K562 (cell line): ENCODE results near the gene POU3F3. TPM values are rescaled to one million over a fixed set of nuclear protein-coding genes. Genes with fewer than 3 reads are reported as not detected.

Source experiments
- ATAC-seq: fragments of 200-7000 bp; cut with Tn5 transposase; 3 replicates; pipeline ENCODE4 v1.9.1; 2020; ENCODE audit warnings: moderate library complexity
- BruUV-seq: library from RNA; stranded (reverse); fragments of 400-500 nt; replicated peaks from 2 replicates; lab custom pipeline; 2021; lab: Mats Ljungman, UMichigan
- CTCF ChIA-PET: fragments of 300-600 bp; formaldehyde crosslinking; extraction: SDS; loops from one replicate; lab custom pipeline; 2021; ENCODE audit warnings: low intra/inter-chr PET ratio; lab: Yijun Ruan, JAX
- POLR2A ChIA-PET: fragments of 300-600, 350-650 bp; sonication (Branson Sonifier 250); formaldehyde crosslinking; extraction: SDS; loops from one replicate; lab custom pipeline; 2021; ENCODE audit warnings: antibody characterized with exemption, inconsistent platforms; lab: Yijun Ruan, JAX
- DNase-seq, 4 experiments: peaks; one replicate each; pipeline versions ENCODE4 v3.0.0 to v3.0.0-alpha.2; 2011 to 2018; ENCODE audit warnings: low spot score in 3 of 4, mixed read lengths in 3 of 4; ENCODE audit errors: extremely low read depth in 1 of 4
- FAIRE-seq: peaks from 2 replicates; lab custom pipeline; 2011; peaks lifted over from hg19 to GRCh38; lab: Jason Lieb, UNC
- H2AFZ ChIP-seq: 2 replicates; pipeline ENCODE4 v1.6.0; 2011; ENCODE audit warnings: low read depth, low read length, control low read depth, inconsistent platforms
- H3K27ac ChIP-seq: fragments of 200-600 bp; 3 replicates; pipeline ENCODE4 v1.8.0; 2011; ENCODE audit warnings: low read depth, mild to moderate bottlenecking, control low read depth, inconsistent platforms, low read length, moderate library complexity, mixed read lengths; ENCODE audit errors: extremely low read depth
- H3K27me3 ChIP-seq, 2 experiments: fragments of 300-600 bp in 1 of 2; 2 replicates in 1 of 2; 3 replicates in 1 of 2; pipeline versions ENCODE4 v1.6.0 to v1.8.0; 2011; ENCODE audit warnings: inconsistent platforms in 2 of 2, low read length in 2 of 2, mild to moderate bottlenecking in 1 of 2, mixed read lengths in 1 of 2, moderate library complexity in 1 of 2; ENCODE audit not compliant: control insufficient read depth in 2 of 2, insufficient read depth in 2 of 2
- H3K36me3 ChIP-seq: fragments of 300-600 bp; 3 replicates; pipeline ENCODE4 v1.8.0; 2011; ENCODE audit warnings: mild to moderate bottlenecking, low read length, inconsistent platforms; ENCODE audit not compliant: control insufficient read depth, insufficient read depth
- H3K4me1 ChIP-seq, 2 experiments: fragments of 200-600 bp in 1 of 2; replicated peaks in 1 of 2; 2 replicates in 1 of 2; 3 replicates in 1 of 2; pipeline versions ENCODE4 v1.5.1 to v1.8.0; 2011; ENCODE audit warnings: inconsistent platforms in 2 of 2, low read length in 2 of 2, mild to moderate bottlenecking in 1 of 2, mixed read lengths in 1 of 2, moderate library complexity in 1 of 2; ENCODE audit not compliant: control insufficient read depth in 2 of 2, insufficient read depth in 2 of 2
- H3K4me2 ChIP-seq: 2 replicates; pipeline ENCODE4 v1.6.1; 2011; ENCODE audit warnings: low read length, control low read depth, inconsistent platforms, mixed read lengths; ENCODE audit not compliant: insufficient read depth
- H3K4me3 ChIP-seq: fragments of 200-600 bp; sonication (generic), shearing (Covaris generic); 2 replicates; pipeline ENCODE4 v1.5.1; 2016; ENCODE audit warnings: control low read depth, inconsistent platforms
- H3K79me2 ChIP-seq: fragments of 200-600 bp; 3 replicates; pipeline ENCODE4 v1.8.0; 2011; ENCODE audit warnings: low read length, inconsistent platforms; ENCODE audit not compliant: control insufficient read depth, insufficient read depth
- H3K9ac ChIP-seq, 2 experiments: 2 replicates each; pipeline versions ENCODE4 v1.6.0 to v1.6.1; 2011; ENCODE audit warnings: low read depth in 2 of 2, low read length in 2 of 2, control low read depth in 1 of 2, inconsistent platforms in 1 of 2, mild to moderate bottlenecking in 1 of 2, mixed read lengths in 1 of 2; ENCODE audit not compliant: insufficient read depth in 1 of 2
- H3K9me1 ChIP-seq: one replicate; pipeline ENCODE4 v1.6.0; 2011; ENCODE audit warnings: inconsistent platforms, mild to moderate bottlenecking, low read length, moderate library complexity; ENCODE audit not compliant: control insufficient read depth, insufficient read depth
- H3K9me3 ChIP-seq: replicated peaks from 2 replicates; pipeline ENCODE4 v1.5.1; 2011; ENCODE audit warnings: low read depth, low read length, inconsistent platforms; ENCODE audit not compliant: control insufficient read depth, insufficient read depth
- H4K20me1 ChIP-seq: replicated peaks from 2 replicates; pipeline ENCODE4 v1.6.1; 2011; ENCODE audit warnings: low read length, inconsistent platforms, mixed read lengths; ENCODE audit not compliant: control insufficient read depth, insufficient read depth
- CHD4 ChIP-seq: fragments of 200-600 bp; sonication (generic); IDR thresholded peaks from 3 replicates; pipeline ENCODE4 v1.6.1; 2012; ENCODE audit warnings: low read depth, mild to moderate bottlenecking, mixed read lengths, low read length, inconsistent platforms; ENCODE audit not compliant: insufficient read depth, insufficient replicate concordance, poor library complexity, severe bottlenecking
- COPS2 ChIP-seq: fragments of 450-650 bp; conservative IDR thresholded peaks from 2 replicates; pipeline ENCODE4 v1.6.1; 2016; ENCODE audit warnings: mild to moderate bottlenecking, moderate library complexity
- GATAD2A ChIP-seq: fragments of 450-650 bp; IDR thresholded peaks from 2 replicates; pipeline ENCODE4 v1.6.1; 2017
- KAT2B ChIP-seq: IDR thresholded peaks from one replicate; pipeline ENCODE4 v1.6.1; 2012; ENCODE audit warnings: low read depth, mild to moderate bottlenecking, control low read depth, inconsistent platforms, low read length, moderate library complexity
- KLF10 ChIP-seq: fragments of 250-450 bp; sonication (Bioruptor Pico); IDR thresholded peaks from 2 replicates; pipeline ENCODE4 v1.6.1; 2021; ENCODE audit warnings: matching md5 sums
- NR1H2 ChIP-seq: sonication (generic); formaldehyde crosslinking; IDR thresholded peaks from 2 replicates; pipeline ENCODE4 v1.4.0; 2020; ENCODE audit warnings: mild to moderate bottlenecking, missing genetic modification reagents
- PCBP1 ChIP-seq: fragments of 200-400 bp; formaldehyde crosslinking; IDR thresholded peaks from 2 replicates; pipeline ENCODE4 v1.6.1; 2018; ENCODE audit warnings: mild to moderate bottlenecking, low read depth, low read length; ENCODE audit not compliant: poor library complexity, severe bottlenecking
- POLR2G ChIP-seq: fragments of 200-400 bp; formaldehyde crosslinking; IDR thresholded peaks from 2 replicates; pipeline ENCODE4 v1.6.1; 2017; ENCODE audit warnings: low read depth, mild to moderate bottlenecking, antibody characterized with exemption, low read length, moderate library complexity
- PTTG1 ChIP-seq: fragments of 450-650 bp; IDR thresholded peaks from 2 replicates; pipeline ENCODE4 v1.6.1; 2016; ENCODE audit warnings: low read depth, mild to moderate bottlenecking, missing genetic modification characterization, missing compliant biosample characterization
- RBM17 ChIP-seq: fragments of 200-400 bp; formaldehyde crosslinking; IDR thresholded peaks from 2 replicates; pipeline ENCODE4 v1.6.1; 2017; ENCODE audit warnings: low read depth, mild to moderate bottlenecking, low read length, borderline replicate concordance
- SREBF1 ChIP-seq: fragments of 150-350 bp; IDR thresholded peaks from 2 replicates; pipeline ENCODE4 v1.6.1; 2014; ENCODE audit warnings: antibody characterized with exemption, low read depth, low read length, borderline replicate concordance
- TEAD2 ChIP-seq: fragments of 450-650 bp; IDR thresholded peaks from 2 replicates; pipeline ENCODE4 v1.6.1; 2016; ENCODE audit warnings: missing genetic modification characterization, control low read depth, missing compliant biosample characterization
- ZBED1 ChIP-seq: IDR thresholded peaks from 2 replicates; pipeline ENCODE4 v1.6.1; 2014
- ZFP36 ChIP-seq: fragments of 150-350 bp; IDR thresholded peaks from 2 replicates; pipeline ENCODE4 v1.6.1; 2018; ENCODE audit warnings: low read length, low read depth; ENCODE audit not compliant: partially characterized antibody
- ZNF586 ChIP-seq: fragments of 450-650 bp; formaldehyde crosslinking; conservative IDR thresholded peaks from 2 replicates; pipeline ENCODE4 v1.4.0; 2020; ENCODE audit warnings: mild to moderate bottlenecking, moderate library complexity
- WGBS: fragments of 100-300 bp; shearing (Covaris generic); methylation state at CpG from one replicate; pipeline ENCODE4 v1.1.6; 2016; ENCODE audit warnings: low coverage, mixed read lengths; ENCODE audit not compliant: insufficient coverage; ENCODE audit errors: missing lambda C conversion rate; 5-methylcytosine and 5-hydroxymethylcytosine counted together
- in situ Hi-C: fragments of 300-500 bp; cut with MboI; formaldehyde crosslinking; loops from 4 replicates; pipeline ENCODE4 v1.15.0; 2018; ENCODE audit warnings: inconsistent platforms, mixed read lengths
- intact Hi-C: fragments of 100-400 bp; cut with micrococcal nuclease; formaldehyde crosslinking; loops from 2 replicates; pipeline ENCODE4 v1.14.2; 2022
- polyA plus RNA-seq, 8 experiments: library from polyadenylated mRNA; depleted of rRNA in 4 of 8; stranded (reverse) in 5 of 8; unstranded in 3 of 8; fragments of >200 nt; fragmentation: Nextera tagmentation in 2 of 8; fragmentation: Illumina TruSeq in 1 of 8; extraction: Ambion mirVana in 2 of 8; extraction: Trizol in 1 of 8; gene quantifications; 2 replicates each; pipeline versions ENCODE4 v1.2.1 to v1.2.3, GENCODE V29; 2011 to 2014; ENCODE audit warnings: inconsistent platforms in 1 of 8, missing spikeins in 1 of 8
- total RNA-seq, 7 experiments: library from RNA; depleted of rRNA in 6 of 7; stranded (reverse); fragments of >200 nt in 6 of 7; fragmentation: Illumina TruSeq in 2 of 7; extraction: Trizol in 2 of 7; gene quantifications; 2 replicates each; pipeline versions ENCODE4 v1.2.1 to v1.2.3, GENCODE V29; 2011 to 2021; ENCODE audit warnings: low replicate concordance in 1 of 7
- TF ChIP-seq, protein P1 (sequence below): conservative IDR thresholded peaks from 2 replicates; pipeline ENCODE4 v1.6.1; 2011; ENCODE audit warnings: low read depth, mild to moderate bottlenecking, low read length; ENCODE audit not compliant: control insufficient read depth
- TF ChIP-seq, protein P2 (sequence below): IDR thresholded peaks from 3 replicates; pipeline ENCODE4 v1.6.1; 2011; ENCODE audit warnings: borderline replicate concordance, mild to moderate bottlenecking, moderate library complexity; ENCODE audit not compliant: insufficient read length; ENCODE audit errors: extremely low read depth

The POU3F3 gene
- total and polyA plus RNA-seq, 9 of the 15 experiments (the other 6 are each of a cell fraction or from before 2014, with no cell fraction given): not detected

DNA sequence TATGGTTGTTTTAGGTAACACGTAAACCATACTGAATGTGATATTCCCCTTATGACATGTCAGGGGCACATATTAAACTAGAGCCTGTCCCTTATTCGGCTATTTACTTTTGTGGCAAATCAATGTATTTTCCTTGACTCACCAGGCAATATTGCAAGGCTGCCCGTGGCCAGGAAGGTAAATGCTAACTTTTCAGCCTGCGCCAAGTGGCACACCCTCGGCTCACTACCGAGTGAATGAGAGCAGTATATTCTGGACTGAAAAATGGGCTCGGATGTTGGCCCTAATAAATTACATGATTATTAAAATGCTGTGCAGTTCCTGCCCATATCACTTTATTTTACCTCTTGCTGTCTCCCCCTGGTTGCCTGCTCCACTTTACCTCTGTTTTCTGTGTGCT lies 46.7 kb downstream of the POU3F3 start (continued):
- no peak for TF ChIP-seq PCBP1
- no peak for TF ChIP-seq GATAD2A

DNA sequence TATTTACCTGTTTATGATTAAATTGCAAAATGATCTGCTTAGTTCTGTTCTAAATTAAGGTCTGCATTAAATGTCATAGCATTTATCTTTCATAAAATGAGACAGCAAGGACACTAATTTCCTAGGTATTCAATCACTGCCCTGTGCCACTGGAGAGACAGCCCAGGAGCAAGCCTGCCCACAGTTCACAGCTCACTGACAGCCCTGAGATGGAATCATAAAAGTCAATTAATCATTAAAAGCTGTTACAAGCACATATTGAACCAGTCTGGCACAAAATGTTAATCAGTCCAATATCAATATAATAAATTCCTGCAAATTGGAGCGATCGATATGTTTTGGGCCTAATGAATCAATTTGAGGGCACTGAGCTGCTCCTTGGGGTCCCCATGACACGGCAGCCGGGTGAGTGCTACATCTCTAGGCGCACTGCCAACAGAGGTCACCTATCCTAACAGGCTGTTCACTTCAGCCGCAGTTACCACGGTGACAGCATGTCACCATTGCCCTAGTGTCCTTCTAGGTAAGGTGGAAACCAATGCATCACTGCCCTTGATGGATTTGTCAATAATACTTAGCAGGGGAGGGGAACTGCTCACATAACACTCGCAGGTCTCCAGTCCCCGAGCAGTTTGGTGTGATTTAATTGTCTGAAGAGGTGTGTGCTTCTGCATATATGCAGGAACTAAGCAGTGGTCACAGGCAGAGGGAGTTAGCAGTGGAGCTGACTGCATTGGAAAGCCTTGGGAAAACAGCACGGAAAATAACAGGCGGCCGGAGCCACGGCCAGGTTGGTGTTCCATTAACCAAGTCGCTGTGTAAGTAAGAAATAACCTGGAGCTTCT lies 47.3 kb downstream of the POU3F3 start:
- Histone ChIP-seq H3K4me3 (no peak overlapping the region), H3K27me3 (peaks cover 0 to 12% of the 10 kb centered on the region in 2 experiments; a peak in 3 of 5 replicates), H3K27ac (no peak overlapping the region), H3K36me3 (no peaks in the 10 kb centered on the region), H3K4me2 (no peak overlapping the region), H3K4me1 (no peaks in the 10 kb centered on the region), H3K79me2 (no peaks in the 10 kb centered on the region), H3K9me3 (no peaks in the 10 kb centered on the region), H3K9ac (no peak overlapping the region), H3K9me1 (no peaks in the 10 kb centered on the region), H2AFZ (no peak overlapping the region), H4K20me1 (no peaks in the 10 kb centered on the region)
- no TSS peak for BruUV-seq
- under 1% methylated on average over 14 of the region's 14 CpGs for WGBS
- intact Hi-C loops (no loop called here), in situ Hi-C loops (no loop called here)
- ATAC-seq: no peak
- POLR2A ChIA-PET: no interaction called here
- TF ChIP-seq POLR2G: no peak
- TF ChIP-seq, protein P1, sequence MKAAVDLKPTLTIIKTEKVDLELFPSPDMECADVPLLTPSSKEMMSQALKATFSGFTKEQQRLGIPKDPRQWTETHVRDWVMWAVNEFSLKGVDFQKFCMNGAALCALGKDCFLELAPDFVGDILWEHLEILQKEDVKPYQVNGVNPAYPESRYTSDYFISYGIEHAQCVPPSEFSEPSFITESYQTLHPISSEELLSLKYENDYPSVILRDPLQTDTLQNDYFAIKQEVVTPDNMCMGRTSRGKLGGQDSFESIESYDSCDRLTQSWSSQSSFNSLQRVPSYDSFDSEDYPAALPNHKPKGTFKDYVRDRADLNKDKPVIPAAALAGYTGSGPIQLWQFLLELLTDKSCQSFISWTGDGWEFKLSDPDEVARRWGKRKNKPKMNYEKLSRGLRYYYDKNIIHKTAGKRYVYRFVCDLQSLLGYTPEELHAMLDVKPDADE: no peak
- TF ChIP-seq, protein P2, sequence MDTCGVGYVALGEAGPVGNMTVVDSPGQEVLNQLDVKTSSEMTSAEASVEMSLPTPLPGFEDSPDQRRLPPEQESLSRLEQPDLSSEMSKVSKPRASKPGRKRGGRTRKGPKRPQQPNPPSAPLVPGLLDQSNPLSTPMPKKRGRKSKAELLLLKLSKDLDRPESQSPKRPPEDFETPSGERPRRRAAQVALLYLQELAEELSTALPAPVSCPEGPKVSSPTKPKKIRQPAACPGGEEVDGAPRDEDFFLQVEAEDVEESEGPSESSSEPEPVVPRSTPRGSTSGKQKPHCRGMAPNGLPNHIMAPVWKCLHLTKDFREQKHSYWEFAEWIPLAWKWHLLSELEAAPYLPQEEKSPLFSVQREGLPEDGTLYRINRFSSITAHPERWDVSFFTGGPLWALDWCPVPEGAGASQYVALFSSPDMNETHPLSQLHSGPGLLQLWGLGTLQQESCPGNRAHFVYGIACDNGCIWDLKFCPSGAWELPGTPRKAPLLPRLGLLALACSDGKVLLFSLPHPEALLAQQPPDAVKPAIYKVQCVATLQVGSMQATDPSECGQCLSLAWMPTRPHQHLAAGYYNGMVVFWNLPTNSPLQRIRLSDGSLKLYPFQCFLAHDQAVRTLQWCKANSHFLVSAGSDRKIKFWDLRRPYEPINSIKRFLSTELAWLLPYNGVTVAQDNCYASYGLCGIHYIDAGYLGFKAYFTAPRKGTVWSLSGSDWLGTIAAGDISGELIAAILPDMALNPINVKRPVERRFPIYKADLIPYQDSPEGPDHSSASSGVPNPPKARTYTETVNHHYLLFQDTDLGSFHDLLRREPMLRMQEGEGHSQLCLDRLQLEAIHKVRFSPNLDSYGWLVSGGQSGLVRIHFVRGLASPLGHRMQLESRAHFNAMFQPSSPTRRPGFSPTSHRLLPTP: no peak
- TF ChIP-seq ZFP36: no peak
- TF ChIP-seq SREBF1: no peak
- TF ChIP-seq COPS2: no peak
- TF ChIP-seq CHD4: no peak
- no peak for TF ChIP-seq KLF10 (CRISPR knock-in tag)
- TF ChIP-seq KAT2B: no peak
- TF ChIP-seq TEAD2: no peak
- no peak for TF ChIP-seq ZBED1
- TF ChIP-seq ZNF586 (CRISPR knock-in tag): no peak
- no peak for TF ChIP-seq NR1H2 (CRISPR knock-in tag)
- no peak for TF ChIP-seq PTTG1 (tag)
- TF ChIP-seq RBM17: no peak
- CTCF ChIA-PET: no interaction called here
- DNase-seq: no peak
- no peak for FAIRE-seq
